Neutrophil (primary cell): Measurements from ENCODE around the gene HBE1.

Experiments used
- H3K27ac ChIP-seq: fragments of 200-600 bp; sonication (generic); 2 replicates; pipeline ENCODE4 v1.5.1; 2016; ENCODE audit warnings: mild to moderate bottlenecking, moderate library complexity
- H3K27me3 ChIP-seq: fragments of 200-600 bp; sonication (generic); 2 replicates; pipeline ENCODE4 v1.6.0; 2016; ENCODE audit warnings: mild to moderate bottlenecking
- H3K36me3 ChIP-seq: fragments of 200-600 bp; sonication (generic); 2 replicates; pipeline ENCODE4 v1.5.1; 2017
- H3K4me1 ChIP-seq, 2 experiments: fragments of 200-600 bp in 1 of 2; sonication (generic) in 1 of 2; 1 replicate in 1 of 2; 2 replicates in 1 of 2; pipeline versions ENCODE4 v1.5.1 to v1.6.1; 2013 to 2016; ENCODE audit warnings: low read depth in 1 of 2, low read length in 1 of 2, mild to moderate bottlenecking in 1 of 2, moderate library complexity in 1 of 2; ENCODE audit not compliant: control insufficient read depth in 1 of 2, insufficient read depth in 1 of 2
- H3K4me3 ChIP-seq, 2 experiments: fragments of 200-600 bp in 1 of 2; sonication (generic) in 1 of 2; 1 replicate in 1 of 2; 2 replicates in 1 of 2; pipeline ENCODE4 v1.5.1; 2013 to 2016; ENCODE audit warnings: low read depth in 1 of 2, low read length in 1 of 2, mild to moderate bottlenecking in 1 of 2, moderate library complexity in 1 of 2
- H3K9me3 ChIP-seq: fragments of 200-600 bp; sonication (generic); 2 replicates; pipeline ENCODE4 v1.5.1; 2016
- CTCF ChIP-seq: fragments of 200-600 bp; sonication (generic); IDR thresholded peaks from 2 replicates; pipeline ENCODE4 v1.5.1; 2016; ENCODE audit warnings: antibody characterized with exemption

The HBE1 gene

GRCh38 chr11:5272395-5273017 is 2.8 kb upstream of the HBE1 start:
- no peak for TF ChIP-seq CTCF
- Histone ChIP-seq H3K36me3 (no peaks in the 10 kb centered on the region), H3K27ac (no peak overlapping the region), H3K9me3 (peaks cover 3% of the 10 kb centered on the region), H3K4me1 (no peaks in the 10 kb centered on the region), H3K27me3 (no peaks in the 10 kb centered on the region), H3K4me3 (no peak overlapping the region)

- no peaks in the 10 kb centered on the region for H3K36me3 ChIP-seq
- no peaks in the 10 kb centered on the region for H3K27me3 ChIP-seq
- no peak overlapping the region for H3K4me3 ChIP-seq
- no peaks in the 10 kb centered on the region for H3K4me1 ChIP-seq
- H3K9me3 ChIP-seq = peaks cover 3% of the 10 kb centered on the region
- no peak overlapping the region for H3K27ac ChIP-seq
- no peak for TF ChIP-seq CTCF
These were observed 2.6 kb downstream of the HBE1 start for GRCh38 chr11:5267033-5267563.

- Histone ChIP-seq H3K4me1 (no peaks in the 10 kb centered on the region), H3K9me3 (peaks cover 3% of the 10 kb centered on the region), H3K4me3 (no peak overlapping the region), H3K36me3 (no peaks in the 10 kb centered on the region), H3K27ac (no peak overlapping the region), H3K27me3 (no peaks in the 10 kb centered on the region)
- no peak for TF ChIP-seq CTCF
These were observed 3.1 kb downstream of the HBE1 start for GRCh38 chr11:5266609-5267008.

- TF ChIP-seq CTCF = no peak
- Histone ChIP-seq H3K36me3 (no peaks in the 10 kb centered on the region), H3K27me3 (no peaks in the 10 kb centered on the region), H3K27ac (no peak overlapping the region), H3K4me3 (no peak overlapping the region), H3K4me1 (no peaks in the 10 kb centered on the region), H3K9me3 (peaks cover 3% of the 10 kb centered on the region)
These were observed 3.9 kb downstream of the HBE1 start for GRCh38 chr11:5265832-5266231.

- Histone ChIP-seq H3K36me3 (no peaks in the 10 kb centered on the region), H3K4me3 (no peak overlapping the region), H3K4me1 (no peaks in the 10 kb centered on the region), H3K9me3 (no peaks in the 10 kb centered on the region), H3K27me3 (no peaks in the 10 kb centered on the region), H3K27ac (no peak overlapping the region)
- TF ChIP-seq CTCF = no peak
These were observed 11.0 kb downstream of the HBE1 start for GRCh38 chr11:5258543-5259262.
